HG03175 (cell line): ENCODE measurements around the gene COPG1.
A peak's percentile ranks its signal among the peaks of the same experiment; 100 is the strongest.

Source experiments
- ATAC-seq: cut with Tn5 transposase; IDR thresholded peaks from one replicate; pipeline ENCODE4 v1.9.1; 2021; ENCODE audit warnings: mild to moderate bottlenecking, moderate library complexity; ENCODE audit not compliant: unreplicated experiment

The COPG1 gene

DNA sequence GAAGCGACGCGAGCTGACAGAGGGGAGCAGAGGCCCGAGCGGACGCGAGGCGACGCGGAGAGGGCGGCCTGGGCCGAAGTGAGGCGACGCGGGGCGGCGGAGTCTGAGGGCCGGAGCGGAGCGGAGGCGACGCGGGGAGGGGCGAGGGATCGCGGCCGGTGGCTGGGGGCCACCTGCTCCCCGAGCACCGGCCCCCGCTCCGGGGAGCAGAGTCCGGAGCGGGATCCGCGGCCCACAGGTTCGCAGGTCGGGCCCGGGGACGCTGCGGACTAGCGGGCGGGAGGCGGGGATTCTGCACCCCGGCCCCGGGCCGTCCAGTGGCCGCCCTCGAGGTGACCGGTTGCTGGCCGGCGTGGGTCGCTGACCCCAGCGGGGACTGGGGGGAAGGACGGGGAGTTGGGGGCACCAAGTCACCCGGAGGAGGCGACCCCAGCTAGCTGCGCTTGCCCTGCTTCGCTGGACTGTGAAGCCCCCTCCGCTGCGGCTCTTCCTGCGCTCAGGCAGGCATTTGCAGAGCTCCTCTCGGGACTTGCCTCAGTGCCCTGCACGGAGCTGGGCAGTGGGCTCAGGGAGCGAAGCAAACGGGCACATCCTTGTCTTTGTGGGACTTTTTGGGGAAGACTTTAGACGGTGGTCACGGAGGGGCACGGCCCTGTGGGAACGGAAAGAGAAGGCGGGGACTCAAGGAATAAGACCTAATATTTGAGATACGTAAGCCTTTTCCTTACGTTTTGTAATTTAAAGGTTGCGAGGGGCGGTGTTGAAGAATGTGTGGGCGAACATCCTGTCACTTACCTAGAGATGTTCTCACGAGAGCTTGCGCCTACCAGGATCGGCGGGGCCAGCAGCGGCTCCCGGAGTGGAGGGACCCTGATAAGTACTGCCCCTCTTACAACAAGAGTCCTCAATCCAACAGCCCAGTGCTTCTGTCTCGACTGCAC lies 29.8 kb downstream of the COPG1 start:
- no peak for ATAC-seq

DNA sequence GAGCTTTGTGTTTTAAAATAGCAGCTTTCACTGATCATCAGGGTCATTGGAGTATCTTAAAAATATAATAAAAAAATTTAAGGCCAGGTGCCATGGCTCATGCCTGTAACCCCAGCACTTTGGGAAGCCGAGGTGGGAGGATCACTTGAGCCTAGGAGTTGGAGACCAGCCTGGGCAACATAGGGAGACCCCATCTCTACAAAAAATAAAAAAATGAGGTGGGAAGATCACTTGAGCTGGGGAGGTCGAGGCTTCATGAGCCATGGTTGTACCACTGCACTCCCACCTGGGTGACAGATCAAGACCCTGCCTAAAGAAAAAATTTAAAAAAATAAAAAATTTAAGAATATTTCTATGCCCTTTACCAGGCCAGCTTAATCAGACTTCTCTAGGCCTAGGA lies 30.8 kb downstream of the COPG1 start:
- ATAC-seq: no peak

DNA sequence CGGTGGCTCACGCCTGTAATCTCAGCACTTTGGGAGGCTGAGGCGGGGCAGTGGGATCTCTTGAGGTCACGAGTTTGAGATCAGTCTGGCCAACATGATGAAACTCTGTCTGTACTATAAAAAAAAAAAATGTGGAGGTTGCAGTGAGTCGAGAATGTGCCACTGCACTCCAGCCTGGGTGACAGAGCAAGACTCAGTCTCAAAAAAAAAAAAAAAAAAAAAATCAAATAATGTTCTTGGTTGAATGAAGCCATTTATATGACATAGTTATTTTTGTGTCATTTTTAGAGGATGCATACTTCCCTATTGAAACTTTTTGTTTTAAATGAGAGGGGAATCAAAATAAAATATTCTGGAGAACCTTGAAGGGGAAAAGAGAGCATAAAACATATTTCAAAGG lies 32.3 kb downstream of the COPG1 start:
- no peak for ATAC-seq

DNA sequence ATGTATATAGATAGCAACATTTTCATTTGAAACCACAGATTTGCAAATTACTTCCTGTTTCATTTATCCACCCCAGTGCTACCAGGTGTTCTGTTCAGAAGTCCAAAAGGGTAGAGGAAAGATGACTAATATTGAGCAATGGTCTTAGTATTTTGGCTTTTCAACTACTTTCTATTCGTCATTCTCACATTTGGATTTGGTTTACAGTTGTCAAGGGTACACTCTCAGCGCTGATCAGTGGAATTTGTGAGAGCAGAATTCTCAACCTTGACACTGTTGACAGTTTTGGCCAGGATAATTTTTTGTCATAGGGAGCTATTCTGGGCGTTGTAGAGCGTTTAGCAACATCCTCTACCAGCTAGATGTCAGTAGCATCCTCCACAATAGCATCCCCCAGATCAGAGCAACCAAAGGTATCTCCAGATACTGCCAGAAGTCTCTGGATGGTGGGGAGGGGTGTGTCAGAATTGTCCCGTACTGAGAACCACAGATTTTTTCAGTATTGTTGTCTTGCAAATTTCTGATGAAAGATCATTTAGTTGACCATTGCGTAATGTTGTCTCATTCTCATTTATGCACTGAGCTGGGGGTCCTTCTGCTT lies 33.4 kb downstream of the COPG1 start:
- ATAC-seq: peak; percentile 75

DNA sequence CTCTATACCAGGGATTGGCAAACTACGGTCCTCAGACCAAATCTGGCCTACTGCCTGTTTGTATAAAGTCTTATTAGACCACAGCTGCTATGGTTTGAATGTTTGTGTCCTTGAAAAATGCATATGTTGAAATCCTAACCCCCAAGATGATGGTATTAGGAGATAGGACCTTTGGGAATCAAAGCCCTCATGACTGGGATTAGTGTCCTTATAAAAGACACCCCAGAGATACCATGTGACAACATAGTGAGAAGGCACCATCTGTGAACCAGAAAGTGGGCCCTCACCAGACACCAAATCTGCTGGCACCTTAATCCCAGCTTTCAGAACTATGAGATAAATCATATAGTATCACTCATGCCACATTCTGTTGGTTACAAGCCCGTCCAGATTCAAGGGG lies 36.7 kb downstream of the COPG1 start:
- no peak for ATAC-seq

DNA sequence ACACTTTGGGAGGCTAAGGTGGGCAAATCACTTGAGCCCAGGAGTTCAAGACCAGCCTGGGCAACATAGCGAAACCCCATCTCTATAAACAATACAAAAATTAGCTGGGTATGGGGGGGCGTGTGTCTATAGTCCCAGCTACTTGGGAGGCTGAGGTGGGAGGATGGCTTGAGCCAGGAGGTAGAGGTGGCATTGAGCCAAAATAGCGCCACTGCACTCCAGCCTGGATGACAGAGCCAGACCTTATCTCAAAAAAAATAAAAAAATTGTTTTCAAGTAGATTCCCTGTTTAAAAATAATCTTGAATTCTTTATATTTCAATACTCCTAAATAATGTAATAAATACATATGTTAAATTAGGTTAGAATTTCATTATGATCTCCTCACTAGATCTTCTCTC lies 39.0 kb downstream of the COPG1 start:
- ATAC-seq: no peak

DNA sequence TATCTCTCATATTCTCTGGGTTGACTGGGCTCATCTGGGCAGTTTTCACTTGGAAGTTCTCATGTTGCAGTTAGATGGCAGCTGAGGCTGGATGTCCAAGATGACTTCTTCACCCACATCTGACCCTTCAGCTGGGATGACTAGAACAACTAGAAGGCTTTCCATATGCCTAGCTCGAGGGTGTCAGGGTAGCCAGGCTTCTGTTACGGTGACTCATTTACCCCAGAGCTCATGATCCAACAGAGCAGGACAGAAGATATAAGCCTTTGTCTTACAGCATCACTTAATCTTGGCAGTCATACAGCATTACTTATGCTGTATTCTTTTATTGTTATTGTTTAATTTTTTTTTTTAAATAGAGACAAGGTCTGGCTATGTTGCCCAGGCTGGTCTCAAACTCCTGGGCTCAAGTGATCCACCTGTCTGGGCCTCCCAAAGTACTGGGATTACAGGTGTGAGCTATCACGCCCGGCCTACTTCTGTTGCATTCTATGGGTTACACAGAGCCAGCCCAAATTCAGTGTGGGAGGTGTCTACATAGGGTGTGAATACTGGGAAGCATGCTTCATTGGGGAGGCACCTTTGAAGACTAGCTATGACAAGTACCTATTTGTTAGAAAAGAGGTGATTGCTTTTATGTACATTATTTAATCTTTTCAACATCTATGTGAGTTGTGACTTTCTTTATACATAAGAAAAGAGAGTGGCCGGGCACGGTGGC lies 40.0 kb downstream of the COPG1 start:
- no peak for ATAC-seq

DNA sequence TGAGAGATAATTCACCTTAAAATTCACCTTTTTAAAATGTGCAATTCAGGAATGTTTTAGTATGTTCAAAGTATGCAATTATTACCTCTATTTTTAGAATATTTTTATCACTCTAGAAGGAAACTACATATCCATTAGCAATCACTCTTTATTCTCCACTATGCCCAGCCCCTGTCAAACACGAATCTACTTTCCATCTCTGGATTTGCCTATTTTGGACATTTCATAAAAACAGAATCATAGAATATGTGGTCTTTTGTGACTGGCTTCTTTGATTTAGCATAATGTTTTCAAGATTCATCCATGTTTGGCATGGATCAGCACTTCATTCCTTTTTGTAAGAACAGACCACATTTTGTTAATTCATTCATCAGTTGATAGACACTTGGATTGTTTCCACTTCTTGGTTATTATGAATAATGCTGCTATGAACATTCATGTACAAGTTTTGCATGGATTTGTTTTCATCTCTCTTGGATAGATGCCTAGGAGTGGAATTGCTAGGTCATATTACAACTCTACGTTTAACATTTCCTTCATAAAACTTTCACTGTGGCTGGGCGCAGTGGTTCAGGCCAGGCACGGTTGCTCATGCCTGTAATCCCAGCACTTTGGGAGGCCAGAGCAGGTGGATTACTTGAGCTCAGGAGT lies 42.0 kb downstream of the COPG1 start:
- no peak for ATAC-seq

DNA sequence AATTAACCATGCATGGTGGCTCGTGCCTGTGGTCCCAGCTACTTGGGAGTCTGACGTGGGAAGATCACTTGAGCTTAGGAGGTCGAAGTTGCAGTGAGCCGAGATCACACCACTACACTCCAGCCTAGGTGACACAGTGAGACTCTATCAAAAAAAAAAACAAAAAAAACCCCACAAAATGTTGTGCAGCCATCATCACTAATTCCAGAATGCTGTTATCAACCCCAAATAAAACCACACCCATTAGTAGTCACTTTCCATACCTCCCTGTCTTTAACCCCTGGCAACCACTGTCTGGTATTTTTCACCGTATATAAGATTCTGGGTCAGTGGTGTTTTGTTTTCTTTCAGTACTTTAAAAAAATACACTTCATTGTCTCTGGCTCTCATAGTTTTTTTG lies 45.9 kb downstream of the COPG1 start:
- no peak for ATAC-seq

DNA sequence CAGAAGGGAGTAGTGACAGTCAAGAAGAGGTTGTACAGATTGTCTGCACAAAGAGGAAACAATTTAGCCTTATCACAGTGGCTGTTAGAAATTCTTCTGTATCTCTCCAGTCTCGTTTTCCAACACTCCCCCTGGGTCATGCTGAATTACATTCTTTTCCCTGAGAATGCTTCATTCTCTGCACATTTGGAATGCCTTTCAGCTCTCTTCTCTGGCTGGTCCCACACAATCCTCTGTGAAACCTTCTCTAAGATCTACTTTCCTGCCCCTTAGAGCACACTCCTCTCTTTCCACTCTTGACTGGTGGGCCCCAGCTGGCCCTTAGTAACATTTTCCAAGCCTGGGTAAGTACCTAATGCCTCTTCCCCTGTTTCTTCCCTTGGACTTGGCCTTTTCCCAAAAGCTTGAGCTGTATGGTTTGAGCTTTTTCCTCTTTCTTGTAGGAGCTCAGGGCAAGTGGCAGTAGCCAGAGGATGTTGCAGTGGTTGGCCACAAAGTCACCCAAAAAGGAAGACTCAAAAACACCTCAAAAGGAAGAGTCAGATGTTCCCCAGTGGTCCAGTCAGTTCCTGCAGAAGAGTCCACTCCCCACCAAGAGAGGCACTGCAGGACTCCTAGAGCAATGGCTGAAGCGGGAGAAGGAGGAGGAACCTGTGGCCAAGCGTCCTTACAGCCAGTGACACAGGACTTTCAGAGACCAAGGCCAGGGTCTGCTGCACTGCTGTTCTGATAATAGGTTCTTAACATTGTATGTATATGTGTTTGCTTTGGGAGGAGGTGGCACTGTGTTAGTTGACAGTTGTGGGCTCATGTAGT lies 54.9 kb downstream of the COPG1 start:
- no peak for ATAC-seq

DNA sequence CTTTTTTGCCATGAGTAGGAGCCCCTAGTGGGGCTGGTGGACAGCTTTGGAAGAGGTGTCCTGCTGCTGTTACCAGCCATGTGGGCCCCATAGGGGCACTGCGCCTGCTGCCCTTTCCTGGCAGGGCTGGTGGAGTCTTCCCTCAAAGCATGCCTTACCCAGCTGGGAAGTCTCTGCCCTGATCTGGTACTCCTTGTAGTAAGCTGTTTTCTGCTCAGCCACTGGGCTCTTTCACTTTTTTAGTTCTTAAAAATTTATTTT lies 55.5 kb downstream of the COPG1 start:
- ATAC-seq: no peak

DNA sequence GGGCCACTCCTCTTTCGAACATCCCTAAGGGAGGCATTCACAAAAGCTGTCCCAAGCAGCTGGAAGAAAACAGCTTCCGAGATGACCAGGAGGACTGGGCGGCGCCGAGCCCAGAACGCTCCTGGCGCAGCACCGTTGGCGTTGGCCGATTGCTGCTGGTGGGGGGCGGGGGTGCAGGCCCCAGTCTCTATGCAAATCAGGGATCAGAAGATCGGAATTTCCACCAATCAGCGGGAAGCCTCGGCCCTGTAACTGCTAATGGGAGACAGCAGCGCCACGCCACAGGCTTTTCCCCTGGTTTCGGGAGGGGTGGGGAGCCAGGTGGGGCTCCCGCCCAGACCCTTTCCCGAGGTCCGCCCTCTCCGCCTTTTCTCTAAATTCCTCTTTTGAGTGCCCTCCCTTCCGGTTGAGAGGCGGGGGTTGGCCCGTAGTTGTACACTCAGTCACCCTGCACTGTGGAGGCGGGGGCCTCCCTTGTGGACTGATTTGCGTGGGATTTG lies 56.2 kb downstream of the COPG1 start:
- no peak for ATAC-seq

DNA sequence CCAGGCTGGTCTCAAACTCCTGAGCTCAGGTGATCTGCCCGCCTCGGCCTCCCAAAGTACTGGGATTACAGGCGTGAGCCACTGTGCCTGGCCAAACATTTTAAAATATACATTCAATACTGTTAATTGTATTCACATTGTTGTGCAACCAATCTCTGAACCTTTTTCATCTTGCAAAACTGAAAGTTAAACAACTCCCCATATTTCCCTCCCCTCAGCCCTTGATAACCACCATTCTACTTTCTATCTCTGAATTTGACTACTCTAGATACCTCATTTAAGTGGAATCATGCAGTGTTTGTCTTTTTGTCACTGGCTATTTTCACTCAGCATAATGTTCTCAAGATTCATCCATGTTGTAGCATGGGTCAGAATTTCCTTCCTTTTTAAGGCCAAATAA lies 59.2 kb downstream of the COPG1 start:
- ATAC-seq: no peak

DNA sequence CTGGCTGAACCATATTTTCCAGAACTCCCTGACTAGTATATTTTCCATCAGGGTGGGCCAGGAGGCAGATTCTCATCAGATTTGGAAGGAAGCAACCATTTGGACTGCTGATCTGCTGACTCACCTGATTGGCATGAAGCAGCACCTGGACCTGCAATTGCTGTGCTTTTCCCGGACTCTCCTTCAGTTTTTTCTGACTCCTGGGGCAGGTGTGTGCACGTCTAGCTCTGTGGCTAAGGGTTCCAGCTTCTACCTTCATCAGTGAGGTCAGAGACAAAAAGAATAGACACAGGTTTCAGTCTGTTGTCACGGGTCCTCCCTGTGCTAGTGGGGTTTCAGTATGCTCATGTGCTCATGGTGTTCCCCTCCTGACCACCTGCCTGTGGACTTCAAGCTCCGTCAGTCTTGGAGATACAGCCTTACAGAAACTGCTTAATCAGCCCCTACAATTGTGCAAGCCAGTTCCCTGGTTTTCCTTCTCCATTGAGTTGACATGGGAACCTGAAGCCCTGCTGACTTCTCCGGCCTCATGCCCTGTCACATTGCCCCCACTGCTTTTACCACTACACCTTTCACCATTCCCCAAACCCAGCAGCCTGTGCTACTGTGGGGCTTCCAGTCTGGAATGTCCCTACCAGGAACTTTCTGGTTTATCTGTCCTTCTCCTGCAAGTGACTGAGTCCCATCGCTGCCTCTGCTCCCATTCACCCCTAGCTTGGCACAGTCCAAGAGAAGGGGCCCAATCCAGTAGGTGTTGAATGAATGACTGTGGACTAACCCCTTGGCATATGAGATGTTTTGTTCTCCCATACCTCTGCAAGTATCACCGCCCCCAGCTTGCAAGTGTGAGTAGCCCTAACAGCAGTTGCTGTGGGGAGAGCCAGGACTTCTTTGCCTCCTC lies 61.0 kb downstream of the COPG1 start:
- no peak for ATAC-seq

DNA sequence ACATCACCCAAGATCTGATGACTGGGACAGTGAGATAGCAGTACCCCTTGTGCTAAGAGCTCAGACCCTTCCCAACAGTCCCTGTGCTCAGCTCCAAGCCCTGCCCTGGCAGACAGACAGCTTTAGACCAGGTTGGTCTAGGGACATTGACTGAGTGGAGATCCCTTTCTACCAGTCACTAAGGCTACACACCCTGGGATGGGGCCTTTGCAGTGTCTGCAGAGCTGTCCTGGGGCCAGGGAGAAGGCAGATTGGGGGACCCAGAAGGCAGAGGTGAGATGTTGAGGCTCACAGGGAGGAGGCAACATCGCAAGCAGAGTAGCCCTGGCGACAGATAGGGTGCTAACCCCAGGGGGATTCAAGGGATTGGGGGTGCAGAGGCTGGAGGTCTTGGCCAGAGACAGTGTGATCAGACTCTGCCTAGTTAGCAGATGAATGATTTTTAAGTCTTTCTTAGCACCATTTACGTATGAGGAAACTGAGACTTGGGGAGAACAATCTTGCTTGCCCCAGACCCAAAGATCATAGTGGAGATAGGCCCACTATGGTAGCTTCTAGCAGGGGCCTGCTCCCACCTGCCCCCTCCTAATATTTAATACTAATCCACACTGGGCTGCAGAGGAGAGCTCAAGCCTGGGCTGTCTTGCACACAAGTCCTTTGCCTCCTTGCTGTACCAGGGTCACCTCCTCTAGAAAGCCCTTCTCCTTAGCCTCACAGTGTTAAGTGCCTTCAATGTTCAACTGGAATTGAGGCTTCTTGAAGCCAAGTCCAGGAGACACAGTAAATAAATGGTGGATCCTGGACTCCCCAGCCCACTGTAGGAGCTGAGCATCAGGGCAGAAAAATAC lies 61.9 kb downstream of the COPG1 start:
- ATAC-seq: no peak

DNA sequence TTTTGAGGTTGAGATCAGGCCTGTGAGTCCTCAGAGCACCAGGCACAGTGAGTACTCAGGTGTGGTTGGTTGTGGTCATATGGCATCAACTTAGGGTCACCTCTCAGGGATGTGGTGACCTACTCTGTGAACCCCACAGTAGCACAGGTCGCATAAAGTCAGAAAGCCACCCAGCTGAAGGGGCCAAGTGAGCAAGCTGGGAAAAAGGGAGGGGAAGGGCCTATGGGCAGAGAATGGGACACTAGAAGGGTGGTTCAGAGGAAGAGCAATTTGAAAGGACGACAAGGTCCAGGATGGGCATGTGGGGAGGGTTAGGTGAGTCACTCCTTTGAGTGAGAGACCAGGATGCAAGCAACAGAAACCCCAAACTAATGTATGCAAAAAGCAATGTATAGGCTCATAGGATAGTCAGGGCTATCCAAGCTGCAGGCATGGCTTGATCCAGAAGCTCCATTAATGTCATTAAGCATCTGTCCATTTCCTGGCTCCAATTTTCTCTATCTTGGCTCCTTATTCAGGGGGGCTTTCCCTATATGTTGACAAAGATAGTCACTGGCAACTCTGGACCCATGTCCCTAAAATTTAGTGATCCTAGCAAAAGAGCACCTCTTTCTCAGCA lies 62.7 kb downstream of the COPG1 start:
- no peak for ATAC-seq

DNA sequence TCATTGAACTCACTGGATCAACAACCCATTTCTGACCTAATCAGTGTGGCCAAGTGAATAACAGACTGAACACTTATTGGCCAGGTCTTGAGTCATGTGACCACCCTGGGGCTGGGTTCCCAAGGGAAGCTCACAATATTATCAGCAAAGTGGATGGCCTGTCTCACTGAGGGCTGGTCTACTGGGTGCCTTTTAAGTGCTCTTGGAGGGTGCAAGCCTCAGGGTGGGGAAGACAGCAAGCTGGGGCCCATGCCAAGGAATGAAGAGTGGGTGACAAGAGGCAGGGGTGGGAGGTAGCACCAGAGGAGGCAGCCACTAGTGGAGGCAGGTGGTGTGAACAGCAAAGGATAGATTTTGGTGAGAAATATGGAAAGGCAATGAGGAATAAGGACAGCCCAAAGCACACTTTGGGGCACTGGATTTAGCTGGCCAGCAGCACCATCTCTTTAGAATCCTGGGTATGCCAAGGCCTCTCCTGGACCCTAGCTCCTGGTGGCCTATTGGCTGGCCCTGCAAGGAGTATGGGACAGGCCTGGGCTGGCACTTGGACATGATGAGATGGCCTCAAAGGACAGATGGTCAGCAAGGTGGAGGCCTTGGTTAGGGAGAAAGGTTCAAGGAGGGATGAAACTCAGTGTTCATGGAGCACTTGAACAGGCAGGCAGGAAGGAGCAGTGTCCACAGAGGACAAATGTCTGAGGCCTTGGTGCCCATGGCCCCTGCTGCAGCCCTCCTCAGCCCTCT lies 63.4 kb downstream of the COPG1 start:
- no peak for ATAC-seq

DNA sequence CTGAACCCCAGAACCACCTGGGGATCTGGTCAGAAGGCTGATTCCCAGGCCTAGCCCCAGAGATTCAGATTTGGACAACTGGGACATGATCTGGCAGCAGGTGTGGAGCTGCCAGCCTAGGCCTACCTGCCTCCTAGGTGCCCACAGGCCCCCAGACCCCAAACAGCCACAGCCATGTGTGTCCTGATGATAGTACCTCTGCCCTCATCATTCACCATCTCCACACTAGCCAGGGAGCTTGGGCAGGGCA lies 63.9 kb downstream of the COPG1 start:
- ATAC-seq: no peak
